Transverse colon (tissue), 4 donors: Measurements from ENCODE around the gene FREM2. TPM values are rescaled to one million over a fixed set of nuclear protein-coding genes. Genes with fewer than 3 reads are reported as not detected.
A peak's percentile ranks its signal among the peaks of the same experiment; 100 is the strongest.

Experiments
- DNase-seq: peaks from one replicate; pipeline ENCODE4 v3.0.0-alpha.2; 2019
- H3K27ac ChIP-seq, 4 donors: fragments of 200-600 bp; sonication (generic); 2 replicates each; pipeline ENCODE4 v1.5.1; 2016 to 2018; ENCODE audit warnings: inconsistent platforms in 4 of 4
- H3K27me3 ChIP-seq: fragments of 200-600 bp; sonication (generic); 2 replicates; pipeline ENCODE4 v1.5.1; 2017; ENCODE audit warnings: inconsistent platforms
- H3K36me3 ChIP-seq, 4 donors: fragments of 200-600 bp; sonication (generic); 2 replicates each; pipeline ENCODE4 v1.5.1; 2017 to 2019; ENCODE audit warnings: inconsistent platforms in 4 of 4
- H3K4me1 ChIP-seq, 4 donors: fragments of 200-600 bp; sonication (generic); 2 replicates each; pipeline ENCODE4 v1.5.1; 2017 to 2020; ENCODE audit warnings: inconsistent platforms in 4 of 4
- H3K4me3 ChIP-seq, 4 donors: fragments of 200-600 bp; sonication (generic); 1 replicate in 1 of 4; 2 replicates in 3 of 4; pipeline versions ENCODE4 v1.5.1 to v1.6.1; 2017 to 2019; ENCODE audit warnings: inconsistent platforms in 4 of 4
- H3K9me3 ChIP-seq, 2 donors: fragments of 200-600 bp; sonication (generic); 2 replicates each; pipeline ENCODE4 v1.5.1; 2017 to 2019; ENCODE audit warnings: inconsistent platforms in 2 of 2
- CTCF ChIP-seq, 5 experiments: fragments of 200-600 bp in 3 of 5; fragments of 450-650 bp in 2 of 5; sonication (generic) in 3 of 5; IDR thresholded peaks; 1 replicate in 2 of 5; 2 replicates in 3 of 5; pipeline ENCODE4 v1.5.1; 2016 to 2017; ENCODE audit warnings: antibody characterized with exemption in 5 of 5, inconsistent platforms in 3 of 5, mild to moderate bottlenecking in 2 of 5, moderate library complexity in 1 of 5
- EP300 ChIP-seq: sonication (generic); formaldehyde crosslinking; IDR thresholded peaks from one replicate; pipeline ENCODE4 v1.6.1; 2017; ENCODE audit warnings: antibody characterized with exemption, low read depth
- POLR2A ChIP-seq: fragments of 450-650 bp; IDR thresholded peaks from one replicate; pipeline ENCODE4 v1.6.1; 2016; ENCODE audit warnings: antibody characterized with exemption, mild to moderate bottlenecking, moderate library complexity
- POLR2AphosphoS5 ChIP-seq, 3 donors: sonication (generic); formaldehyde crosslinking; IDR thresholded peaks; one replicate each; pipeline ENCODE4 v1.6.1; 2016; ENCODE audit warnings: antibody characterized with exemption in 3 of 3
- WGBS, 2 donors: methylation state at CpG; one replicate each; pipeline ENCODE4 v1.1.5; 2018; ENCODE audit warnings: low coverage in 1 of 2; 5-methylcytosine and 5-hydroxymethylcytosine counted together
- in situ Hi-C, 4 donors: fragments of 200-750 bp; cut with MboI; loops; one replicate each; pipeline versions ENCODE4 v1.15.0 to v1.15.1; 2017; ENCODE audit warnings: low sequenced_read_pairs in 3 of 4, low pct_ligation_motif_present in 1 of 4, low pct_unique_long_range_greater_than_20kb in 1 of 4
- intact Hi-C: fragments of 100-400 bp; cut with DNase I; formaldehyde crosslinking; loops from one replicate; pipeline ENCODE4 v1.15.1; 2023; ENCODE audit warnings: low total_unique reads
- total RNA-seq, 4 donors: library from RNA; depleted of rRNA; stranded (reverse); fragments of >200 nt; gene quantifications; one replicate each; pipeline ENCODE4 v1.1.0, GENCODE V29; 2016

Gene FREM2
- total RNA-seq, 4 donors from 2014 or later: 0.40 to 2.2 (median 1.2) TPM

- no peaks in the 10 kb centered on the region for H3K4me1 ChIP-seq
- peaks cover 2 to 11% of the 10 kb centered on the region in 2 donors for H3K9me3 ChIP-seq
- WGBS, 2 donors: 62 to 65% methylated on average over 1 of the region's 1 CpG
- DNase-seq: no peak
- H3K4me3 ChIP-seq: no peak overlapping the region
- H3K36me3 ChIP-seq: no peaks in the 10 kb centered on the region
- H3K27me3 ChIP-seq: no peaks in the 10 kb centered on the region
- no peak overlapping the region for H3K27ac ChIP-seq
- TF ChIP-seq CTCF (IDR thresholded peaks at IDR 0.05) (no peak), POLR2A (no peak), EP300 (no peak), POLR2AphosphoS5 (IDR thresholded peaks at IDR 0.05) (no peak)
- in situ Hi-C loops (no loop called here), intact Hi-C loops (no loop called here)
Observed at GRCh38 chr13:38804536-38804935, 117.7 kb downstream of the FREM2 start.

GRCh38 chr13:38814331-38814730, 127.5 kb downstream of the FREM2 start:
- H3K4me3 ChIP-seq: no peak overlapping the region
- no peak for TF ChIP-seq POLR2A
- no peak for TF ChIP-seq EP300
- H3K36me3 ChIP-seq: no peaks in the 10 kb centered on the region
- H3K4me1 ChIP-seq: no peaks in the 10 kb centered on the region
- intact Hi-C loops: no loop called here
- peak; percentile 33 for DNase-seq
- in situ Hi-C loops: no loop called here
- H3K9me3 ChIP-seq: peaks cover 14 to 18% of the 10 kb centered on the region in 2 donors
- H3K27me3 ChIP-seq: no peaks in the 10 kb centered on the region
- WGBS, 2 donors: 29% methylated on average over 1 of the region's 1 CpG; no CpG with 5 or more reads in 1 of the 2 donors
- no peak overlapping the region for H3K27ac ChIP-seq

- H3K27ac ChIP-seq: peak overlapping the region in 3 of 4 donors; percentile 26 to 63 (median 43)
- no peaks in the 10 kb centered on the region for H3K36me3 ChIP-seq
Observed at GRCh38 chr13:38819053-38819452, 132.2 kb downstream of the FREM2 start.

GRCh38 chr13:38819596-38819995, 132.7 kb downstream of the FREM2 start:
- TF ChIP-seq EP300 (no peak), CTCF (IDR thresholded peaks at IDR 0.05) (no peak), POLR2AphosphoS5 (IDR thresholded peaks at IDR 0.05) (peak in 1 of 3 donors; percentile 19), POLR2A (no peak)
- peak overlapping the region in 3 of 4 donors; percentile 26 to 63 (median 43) for H3K27ac ChIP-seq

More at GRCh38 chr13:38819053-38819452, 132.2 kb downstream of the FREM2 start:
- TF ChIP-seq EP300 (no peak), CTCF (IDR thresholded peaks at IDR 0.05) (no peak), POLR2A (no peak), POLR2AphosphoS5 (IDR thresholded peaks at IDR 0.05) (no peak)
- intact Hi-C loops (no loop called here), in situ Hi-C loops (no loop called here)
- Histone ChIP-seq H3K9me3 (no peaks in the 10 kb centered on the region), H3K4me1 (peaks cover 0 to 4% (median 0%) of the 10 kb centered on the region in 4 donors), H3K27me3 (no peaks in the 10 kb centered on the region), H3K4me3 (no peak overlapping the region)
- DNase-seq: no peak
- 14 to 45% methylated on average over 1 of the region's 1 CpG for WGBS, 2 donors

More at GRCh38 chr13:38819596-38819995, 132.7 kb downstream of the FREM2 start:
- no peaks in the 10 kb centered on the region for H3K27me3 ChIP-seq
- H3K36me3 ChIP-seq: no peaks in the 10 kb centered on the region
- intact Hi-C loops: no loop called here
- in situ Hi-C loops: no loop called here
- WGBS, 2 donors: 50 to 79% methylated on average over 2 of the region's 2 CpGs
- DNase-seq: no peak
- H3K4me3 ChIP-seq: no peak overlapping the region
- H3K4me1 ChIP-seq: peaks cover 0 to 4% (median 0%) of the 10 kb centered on the region in 4 donors
- no peaks in the 10 kb centered on the region for H3K9me3 ChIP-seq
